NT2/D1 (cell line): Measurements from ENCODE around the gene PEDS1.
A peak's percentile ranks its signal among the peaks of the same experiment; 100 is the strongest.

Source experiments
- DNase-seq: peaks from one replicate; pipeline ENCODE4 v3.0.0-alpha.2; 2011; ENCODE audit warnings: low read depth, low spot score
- H3K27me3 ChIP-seq: 2 replicates; pipeline ENCODE4 v1.6.0; 2011; ENCODE audit warnings: mild to moderate bottlenecking; ENCODE audit not compliant: insufficient read length, insufficient read depth
- H3K36me3 ChIP-seq: 2 replicates; pipeline ENCODE4 v1.6.1; 2011; ENCODE audit warnings: mild to moderate bottlenecking, low read length, mixed read lengths; ENCODE audit not compliant: insufficient read depth, insufficient read length
- H3K4me1 ChIP-seq: 2 replicates; pipeline ENCODE4 v1.5.1; 2011; ENCODE audit not compliant: insufficient read depth, insufficient read length
- H3K4me3 ChIP-seq: 2 replicates; pipeline ENCODE4 v1.5.1; 2011; ENCODE audit warnings: low read depth; ENCODE audit not compliant: insufficient read length
- H3K9ac ChIP-seq: 2 replicates; pipeline ENCODE4 v1.6.0; 2011; ENCODE audit warnings: low read depth; ENCODE audit not compliant: insufficient read length
- H3K9me3 ChIP-seq: 2 replicates; pipeline ENCODE4 v1.5.1; 2011; ENCODE audit warnings: mild to moderate bottlenecking, low read length; ENCODE audit not compliant: insufficient read depth
- SUZ12 ChIP-seq: IDR thresholded peaks from 2 replicates; pipeline ENCODE4 v1.6.1; 2011; ENCODE audit not compliant: insufficient read length, insufficient read depth; ENCODE audit errors: extremely low read depth
- YY1 ChIP-seq: IDR thresholded peaks from 2 replicates; pipeline ENCODE4 v1.6.1; 2011; ENCODE audit not compliant: insufficient read length, insufficient read depth
- ZNF274 ChIP-seq: IDR thresholded peaks from 2 replicates; pipeline ENCODE4 v1.6.1; 2011; ENCODE audit warnings: mild to moderate bottlenecking, low read depth, low read length

PEDS1 gene

GRCh38 chr20:50188879-50189680 is 35.6 kb upstream of the PEDS1 start:
- H3K27me3 ChIP-seq = peaks cover 3% of the 10 kb centered on the region
- peaks cover 19% of the 10 kb centered on the region for H3K4me1 ChIP-seq
- H3K9ac ChIP-seq = no peak overlapping the region
- H3K36me3 ChIP-seq = peaks cover 12% of the 10 kb centered on the region
- H3K9me3 ChIP-seq = no peaks in the 10 kb centered on the region
- no peak overlapping the region for H3K4me3 ChIP-seq
- no peak for TF ChIP-seq SUZ12
- no peak for TF ChIP-seq ZNF274
- TF ChIP-seq YY1 = no peak
- no peak for DNase-seq

DNA sequence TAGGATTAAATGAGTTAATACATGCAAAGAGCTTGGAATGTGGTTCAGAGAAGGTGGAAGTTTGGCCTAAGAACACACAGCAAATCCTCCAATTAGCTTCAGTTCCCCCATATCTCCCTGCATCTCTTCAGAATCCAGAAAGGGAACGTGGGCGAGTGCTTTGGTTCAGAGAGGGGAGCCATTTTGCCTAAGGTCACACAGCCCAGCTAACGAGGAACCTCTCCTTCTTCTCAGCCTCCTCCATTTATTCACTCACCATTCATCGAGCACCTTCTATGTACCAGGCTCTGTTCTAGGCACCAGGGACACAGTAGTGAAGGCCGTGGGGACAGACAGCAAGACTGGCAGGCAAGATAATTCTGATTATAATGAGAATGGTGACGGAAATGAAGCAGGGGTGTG is 34.8 kb upstream of the PEDS1 start:
- DNase-seq = no peak
- peaks cover 11% of the 10 kb centered on the region for H3K4me1 ChIP-seq
- no peak for TF ChIP-seq ZNF274
- no peak for TF ChIP-seq YY1
- no peak for TF ChIP-seq SUZ12
- peaks cover 4% of the 10 kb centered on the region for H3K36me3 ChIP-seq
- peaks cover 3% of the 10 kb centered on the region for H3K27me3 ChIP-seq
- no peak overlapping the region for H3K9ac ChIP-seq
- H3K4me3 ChIP-seq = no peak overlapping the region
- no peaks in the 10 kb centered on the region for H3K9me3 ChIP-seq

GRCh38 chr20:50187403-50188051 is 34.0 kb upstream of the PEDS1 start:
- H3K4me1 ChIP-seq = peaks cover 8% of the 10 kb centered on the region
- H3K9me3 ChIP-seq = no peaks in the 10 kb centered on the region
- H3K9ac ChIP-seq = peak overlapping the region; percentile 28
- TF ChIP-seq ZNF274 = no peak
- TF ChIP-seq YY1 = no peak
- TF ChIP-seq SUZ12 = no peak
- DNase-seq = no peak
- H3K27me3 ChIP-seq = peaks cover 3% of the 10 kb centered on the region
- no peak overlapping the region for H3K4me3 ChIP-seq
- no peaks in the 10 kb centered on the region for H3K36me3 ChIP-seq

- Histone ChIP-seq H3K4me3 (no peak overlapping the region), H3K4me1 (peaks cover 8% of the 10 kb centered on the region), H3K27me3 (peaks cover 3% of the 10 kb centered on the region), H3K9ac (peak overlapping the region; percentile 28), H3K36me3 (no peaks in the 10 kb centered on the region), H3K9me3 (no peaks in the 10 kb centered on the region)
- DNase-seq = no peak
- TF ChIP-seq YY1 (no peak), ZNF274 (no peak), SUZ12 (no peak)
Measured at GRCh38 chr20:50186987-50187402, 33.5 kb upstream of the PEDS1 start.

DNA sequence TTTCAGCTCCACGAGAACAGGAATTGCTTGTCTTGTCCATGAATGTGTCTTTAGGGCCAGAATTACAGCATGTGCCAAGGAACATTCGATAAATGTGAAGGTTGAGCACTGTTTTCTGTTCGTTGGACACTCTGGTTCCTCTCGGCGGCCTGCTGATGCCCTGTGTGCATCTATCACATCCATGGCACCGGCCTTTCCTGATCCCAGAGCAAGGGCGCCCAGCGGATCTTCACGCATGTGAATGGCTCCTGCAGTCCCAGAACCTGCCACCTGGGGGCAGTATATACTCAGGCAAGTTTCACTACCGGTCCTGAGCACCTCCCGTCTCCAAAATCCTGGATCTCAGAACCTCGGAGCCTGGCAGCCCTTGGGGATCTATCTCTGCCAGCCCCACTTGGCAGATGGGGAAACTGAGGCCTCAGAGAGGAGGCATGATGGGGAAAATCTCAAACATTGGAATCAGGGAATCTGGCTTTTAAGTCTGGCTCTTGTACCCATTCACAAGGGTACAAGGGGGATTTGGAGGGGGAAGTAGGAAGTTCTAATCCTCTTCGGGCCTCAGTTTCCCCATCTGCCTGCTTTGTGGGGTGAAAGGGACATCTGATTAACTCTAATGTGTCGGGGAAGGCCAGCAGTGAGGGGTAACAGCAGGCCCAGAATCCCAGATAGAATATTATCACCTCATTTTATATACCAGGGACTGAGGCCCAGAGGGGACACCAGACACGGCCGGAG is 32.8 kb upstream of the PEDS1 start:
- Histone ChIP-seq H3K27me3 (peaks cover 3% of the 10 kb centered on the region), H3K4me3 (no peak overlapping the region), H3K9ac (peak overlapping the region; percentile 1), H3K9me3 (no peaks in the 10 kb centered on the region), H3K36me3 (no peaks in the 10 kb centered on the region), H3K4me1 (peaks cover 8% of the 10 kb centered on the region)
- no peak for TF ChIP-seq YY1
- no peak for TF ChIP-seq SUZ12
- no peak for TF ChIP-seq ZNF274
- peak; percentile 83 for DNase-seq

DNA sequence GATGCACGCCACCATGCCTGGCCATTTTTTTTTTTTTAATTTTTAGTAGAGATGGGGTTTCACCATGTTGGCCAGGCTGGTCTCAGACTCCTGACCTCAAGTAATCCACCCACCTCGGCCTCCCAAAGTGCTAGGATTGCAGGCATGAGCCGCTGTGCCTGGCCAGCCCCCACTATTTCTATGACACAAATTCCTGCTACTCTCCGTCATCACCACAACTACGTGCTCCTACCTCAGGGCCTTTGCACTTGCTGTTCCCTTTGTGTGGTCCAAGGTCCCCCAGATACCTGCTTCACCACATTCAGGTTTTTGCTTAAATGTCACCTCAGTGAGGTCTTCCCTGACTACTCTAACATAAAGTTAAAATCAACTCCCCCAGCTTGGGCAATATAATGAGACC is 31.9 kb upstream of the PEDS1 start:
- Histone ChIP-seq H3K9ac (no peak overlapping the region), H3K4me1 (peaks cover 8% of the 10 kb centered on the region), H3K27me3 (peaks cover 3% of the 10 kb centered on the region), H3K36me3 (no peaks in the 10 kb centered on the region), H3K4me3 (no peak overlapping the region), H3K9me3 (no peaks in the 10 kb centered on the region)
- TF ChIP-seq ZNF274 (no peak), YY1 (no peak), SUZ12 (no peak)
- DNase-seq = no peak

- TF ChIP-seq ZNF274 (no peak), YY1 (no peak), SUZ12 (no peak)
- no peak overlapping the region for H3K9ac ChIP-seq
- no peaks in the 10 kb centered on the region for H3K4me1 ChIP-seq
- peaks cover 3% of the 10 kb centered on the region for H3K27me3 ChIP-seq
- no peaks in the 10 kb centered on the region for H3K36me3 ChIP-seq
- no peak for DNase-seq
- no peak overlapping the region for H3K4me3 ChIP-seq
- no peaks in the 10 kb centered on the region for H3K9me3 ChIP-seq
Measured at GRCh38 chr20:50182346-50182745, 28.8 kb upstream of the PEDS1 start.
